ENCODE measurements around the gene GPR78. TPM values are rescaled to one million over a fixed set of nuclear protein-coding genes. Genes with fewer than 3 reads are reported as not detected.

Gene GPR78
- polyA plus RNA-seq, 3 donors: not detected

- Histone ChIP-seq H3K9ac (ENCODE audit: insufficient read depth, low read length, poor library complexity, severe bottlenecking) (no peak overlapping the region), H3K4me1 (ENCODE audit: control insufficient read depth in 1 of 2, insufficient read depth in 2 of 2, low read length in 2 of 2) (no peaks in the 10 kb centered on the region), H3K36me3 (replicated peaks in 1 of 2; ENCODE audit: control insufficient read depth in 1 of 2, insufficient read depth in 2 of 2, low read length in 2 of 2) (no peaks in the 10 kb centered on the region), H3K4me2 (replicated peaks; ENCODE audit: extremely low read depth, low read length, poor library complexity, severe bottlenecking) (no peak overlapping the region), H4K20me1 (ENCODE audit: insufficient read depth, low read length) (no peaks in the 10 kb centered on the region), H2AFZ (ENCODE audit: insufficient read depth, low read depth, low read length, poor library complexity, severe bottlenecking) (no peak overlapping the region), H3K9me3 (replicated peaks in 1 of 2; ENCODE audit: control insufficient read depth in 1 of 2, insufficient read depth in 1 of 2, low read length in 2 of 2) (no peaks in the 10 kb centered on the region), H3K27ac (ENCODE audit: low read depth in 1 of 2, low read length in 2 of 2) (no peak overlapping the region), H3K27me3 (ENCODE audit: control insufficient read depth in 2 of 2, insufficient read depth in 2 of 2, low read length in 2 of 2) (no peaks in the 10 kb centered on the region), H3K79me2 (ENCODE audit: insufficient read depth, low read length) (no peaks in the 10 kb centered on the region), H3K4me3 (replicated peaks in 1 of 3; ENCODE audit: low read depth in 2 of 3, low read length in 3 of 3) (no peak overlapping the region)
- Mint-ChIP-seq H3K27me3 (ENCODE audit: low read depth in 3 of 3) (peaks cover 2 to 13% (median 4%) of the 10 kb centered on the region in 3 donors), H3K4me3 (no peak overlapping the region), H3K4me1 (no peaks in the 10 kb centered on the region), H3K36me3 (no peaks in the 10 kb centered on the region), H3K9me3 (no peaks in the 10 kb centered on the region), H3K27ac (no peak overlapping the region)
- intact Hi-C loops (cut with micrococcal nuclease): no loop called here
- TF ChIP-seq, protein P1, sequence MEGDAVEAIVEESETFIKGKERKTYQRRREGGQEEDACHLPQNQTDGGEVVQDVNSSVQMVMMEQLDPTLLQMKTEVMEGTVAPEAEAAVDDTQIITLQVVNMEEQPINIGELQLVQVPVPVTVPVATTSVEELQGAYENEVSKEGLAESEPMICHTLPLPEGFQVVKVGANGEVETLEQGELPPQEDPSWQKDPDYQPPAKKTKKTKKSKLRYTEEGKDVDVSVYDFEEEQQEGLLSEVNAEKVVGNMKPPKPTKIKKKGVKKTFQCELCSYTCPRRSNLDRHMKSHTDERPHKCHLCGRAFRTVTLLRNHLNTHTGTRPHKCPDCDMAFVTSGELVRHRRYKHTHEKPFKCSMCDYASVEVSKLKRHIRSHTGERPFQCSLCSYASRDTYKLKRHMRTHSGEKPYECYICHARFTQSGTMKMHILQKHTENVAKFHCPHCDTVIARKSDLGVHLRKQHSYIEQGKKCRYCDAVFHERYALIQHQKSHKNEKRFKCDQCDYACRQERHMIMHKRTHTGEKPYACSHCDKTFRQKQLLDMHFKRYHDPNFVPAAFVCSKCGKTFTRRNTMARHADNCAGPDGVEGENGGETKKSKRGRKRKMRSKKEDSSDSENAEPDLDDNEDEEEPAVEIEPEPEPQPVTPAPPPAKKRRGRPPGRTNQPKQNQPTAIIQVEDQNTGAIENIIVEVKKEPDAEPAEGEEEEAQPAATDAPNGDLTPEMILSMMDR (IDR thresholded peaks at IDR 0.05): no peak
- DNase-seq: no peak
- 90% methylated on average over 6 of the region's 6 CpGs for WGBS (ENCODE audit: insufficient coverage)
Measured at GRCh38 chr4:8571702-8572685, 8.2 kb upstream of the GPR78 start.

GRCh38 chr4:8573266-8573665, 6.9 kb upstream of the GPR78 start:
- no peak overlapping the region for H3K27ac ChIP-seq (ENCODE audit: low read depth in 1 of 2, low read length in 2 of 2)
- H3K4me1 Mint-ChIP-seq: no peaks in the 10 kb centered on the region
- H3K4me1 ChIP-seq (ENCODE audit: control insufficient read depth in 1 of 2, insufficient read depth in 2 of 2, low read length in 2 of 2): no peaks in the 10 kb centered on the region
- H3K27ac Mint-ChIP-seq: peak overlapping the region in 1 of 7 donors; percentile 4
- H3K27me3 Mint-ChIP-seq (ENCODE audit: low read depth in 3 of 3): peaks cover 2 to 9% (median 4%) of the 10 kb centered on the region in 3 donors
- TF ChIP-seq, protein P1 (IDR thresholded peaks at IDR 0.05): no peak
- 92% methylated on average over 2 of the region's 5 CpGs for WGBS (ENCODE audit: insufficient coverage)
- no peak overlapping the region for H3K9ac ChIP-seq (ENCODE audit: insufficient read depth, low read length, poor library complexity, severe bottlenecking)
- H4K20me1 ChIP-seq (ENCODE audit: insufficient read depth, low read length): no peaks in the 10 kb centered on the region
- H3K27me3 ChIP-seq (ENCODE audit: control insufficient read depth in 2 of 2, insufficient read depth in 2 of 2, low read length in 2 of 2): no peaks in the 10 kb centered on the region
- no peaks in the 10 kb centered on the region for H3K9me3 Mint-ChIP-seq
- H3K36me3 Mint-ChIP-seq: no peaks in the 10 kb centered on the region
- H3K4me3 ChIP-seq (replicated peaks in 1 of 3; ENCODE audit: low read depth in 2 of 3, low read length in 3 of 3): no peak overlapping the region
- intact Hi-C loops (cut with micrococcal nuclease): no loop called here
- H3K4me2 ChIP-seq (replicated peaks; ENCODE audit: extremely low read depth, low read length, poor library complexity, severe bottlenecking): no peak overlapping the region
- H3K4me3 Mint-ChIP-seq: no peak overlapping the region
- H3K9me3 ChIP-seq (replicated peaks in 1 of 2; ENCODE audit: control insufficient read depth in 1 of 2, insufficient read depth in 1 of 2, low read length in 2 of 2): no peaks in the 10 kb centered on the region
- no peak for DNase-seq
- no peak overlapping the region for H2AFZ ChIP-seq (ENCODE audit: insufficient read depth, low read depth, low read length, poor library complexity, severe bottlenecking)
- no peaks in the 10 kb centered on the region for H3K79me2 ChIP-seq (ENCODE audit: insufficient read depth, low read length)
- H3K36me3 ChIP-seq (replicated peaks in 1 of 2; ENCODE audit: control insufficient read depth in 1 of 2, insufficient read depth in 2 of 2, low read length in 2 of 2): no peaks in the 10 kb centered on the region
